WTC11 (cell line): ENCODE measurements around the gene RAPGEF3. TPM values are rescaled to one million over a fixed set of nuclear protein-coding genes. Genes with fewer than 3 reads are reported as not detected.

Experiments
- ATAC-seq: fragments of 200-7000 bp; cut with Tn5 transposase; 2 replicates; pipeline ENCODE4 v1.10.0; 2021; ENCODE audit warnings: mild to moderate bottlenecking, moderate library complexity
- CTCF ChIA-PET: fragments of 300-600 bp; sonication (Branson Sonifier 250); formaldehyde crosslinking; loops from one replicate; lab custom pipeline; 2021; ENCODE audit warnings: antibody characterized with exemption; lab: Charles Lee
- POLR2A ChIA-PET: fragments of 350-600 bp; sonication (Branson Sonifier 250); formaldehyde crosslinking; loops from one replicate; lab custom pipeline; 2021; ENCODE audit warnings: antibody characterized with exemption; lab: Charles Lee
- DNase-seq: peaks from one replicate; pipeline ENCODE4 v3.0.0; 2021; ENCODE audit warnings: low spot score
- H3K27ac Mint-ChIP-seq: 2 replicates; pipeline ENCODE4 v1.8.0; 2021; ENCODE audit warnings: mixed read lengths
- H3K27me3 Mint-ChIP-seq: 2 replicates; pipeline ENCODE4 v1.8.0; 2021; ENCODE audit warnings: low read depth, mild to moderate bottlenecking, moderate library complexity, mixed read lengths
- H3K36me3 Mint-ChIP-seq: 2 replicates; pipeline ENCODE4 v1.8.0; 2021; ENCODE audit warnings: mixed read lengths
- H3K4me1 Mint-ChIP-seq: 2 replicates; pipeline ENCODE4 v1.8.0; 2022; ENCODE audit warnings: mixed read lengths
- H3K4me3 Mint-ChIP-seq: 2 replicates; pipeline ENCODE4 v1.8.0; 2021; ENCODE audit warnings: mild to moderate bottlenecking, moderate library complexity, mixed read lengths
- H3K9me3 Mint-ChIP-seq: 2 replicates; pipeline ENCODE4 v1.8.0; 2021; ENCODE audit warnings: mixed read lengths
- AFF4 ChIP-seq: sonication (generic); formaldehyde crosslinking; IDR thresholded peaks from 2 replicates; pipeline ENCODE4 v1.8.1; 2023; ENCODE audit warnings: mild to moderate bottlenecking, missing genetic modification reagents, borderline replicate concordance
- CTCF ChIP-seq: fragments of 200-600 bp; IDR thresholded peaks from 2 replicates; pipeline ENCODE4 v1.8.0; 2022; ENCODE audit warnings: antibody characterized with exemption
- E2F4 ChIP-seq: sonication (generic); formaldehyde crosslinking; IDR thresholded peaks from 2 replicates; pipeline ENCODE4 v1.8.1; 2022; ENCODE audit warnings: low read depth, mild to moderate bottlenecking, moderate library complexity, missing genetic modification reagents, borderline replicate concordance
- E2F5 ChIP-seq: sonication (generic); formaldehyde crosslinking; IDR thresholded peaks from 2 replicates; pipeline ENCODE4 v1.8.1; 2022; ENCODE audit warnings: mild to moderate bottlenecking, moderate library complexity, missing genetic modification reagents
- ETV6 ChIP-seq: sonication (generic); formaldehyde crosslinking; IDR thresholded peaks from 2 replicates; pipeline ENCODE4 v1.8.1; 2022; ENCODE audit warnings: mild to moderate bottlenecking, missing genetic modification reagents
- FOXJ3 ChIP-seq: sonication (generic); formaldehyde crosslinking; IDR thresholded peaks from 2 replicates; pipeline ENCODE4 v1.9.0; 2021; ENCODE audit warnings: missing genetic modification reagents, mild to moderate bottlenecking, borderline replicate concordance
- JUN ChIP-seq: sonication (generic); formaldehyde crosslinking; IDR thresholded peaks from 2 replicates; pipeline ENCODE4 v1.8.0; 2023; ENCODE audit warnings: mild to moderate bottlenecking, missing genetic modification reagents
- KAT7 ChIP-seq: sonication (generic); formaldehyde crosslinking; IDR thresholded peaks from 2 replicates; pipeline ENCODE4 v1.8.1; 2023; ENCODE audit warnings: missing genetic modification reagents, mild to moderate bottlenecking, borderline replicate concordance
- MLX ChIP-seq: sonication (generic); formaldehyde crosslinking; IDR thresholded peaks from 2 replicates; pipeline ENCODE4 v1.8.1; 2023; ENCODE audit warnings: mild to moderate bottlenecking, missing genetic modification reagents, moderate library complexity
- NFYB ChIP-seq: sonication (generic); formaldehyde crosslinking; conservative IDR thresholded peaks from 2 replicates; pipeline ENCODE4 v1.8.0; 2022; ENCODE audit warnings: low read depth, missing genetic modification reagents
- PRRX2 ChIP-seq: fragments of 250-450 bp; sonication (Bioruptor Pico); IDR thresholded peaks from 2 replicates; pipeline ENCODE4 v1.8.0; 2021; ENCODE audit warnings: mild to moderate bottlenecking
- SOX15 ChIP-seq: fragments of 250-450 bp; sonication (Bioruptor Pico); IDR thresholded peaks from 2 replicates; pipeline ENCODE4 v1.9.0; 2021; ENCODE audit warnings: mild to moderate bottlenecking
- TCF7 ChIP-seq: sonication (generic); formaldehyde crosslinking; IDR thresholded peaks from 2 replicates; pipeline ENCODE4 v1.8.0; 2022; ENCODE audit warnings: mild to moderate bottlenecking, low read depth, missing genetic modification reagents, moderate library complexity
- ZNF263 ChIP-seq: sonication (generic); formaldehyde crosslinking; IDR thresholded peaks from 2 replicates; pipeline ENCODE4 v1.8.1; 2022; ENCODE audit warnings: low read depth, mild to moderate bottlenecking, moderate library complexity, missing genetic modification reagents
- ZNF281 ChIP-seq: sonication (generic); formaldehyde crosslinking; IDR thresholded peaks from 2 replicates; pipeline ENCODE4 v1.8.0; 2023; ENCODE audit warnings: mild to moderate bottlenecking, missing genetic modification reagents
- ZNF416 ChIP-seq: fragments of 250-450 bp; sonication (Bioruptor Pico); IDR thresholded peaks from 2 replicates; pipeline ENCODE4 v1.9.0; 2021; ENCODE audit warnings: mild to moderate bottlenecking, inconsistent platforms
- total RNA-seq: library from RNA; stranded (reverse); gene quantifications from 3 replicates; pipeline ENCODE4 v1.2.3, GENCODE V29; 2021

The RAPGEF3 gene
- total RNA-seq, 1 experiment from 2014 or later: 13.3 TPM

GRCh38 chr12:47725893-47726292 is 32.8 kb downstream of the RAPGEF3 start (continued):
- no peak for TF ChIP-seq KAT7

GRCh38 chr12:47725091-47725772 is 33.4 kb downstream of the RAPGEF3 start, which contains the start of gene ENDOU:
Gene ENDOU (minus strand): TSS chr12:47725490. CDS start chr12:47725413, 77 bp downstream.
- no peaks in the 10 kb centered on the region for H3K9me3 Mint-ChIP-seq
- no peaks in the 10 kb centered on the region for H3K36me3 Mint-ChIP-seq
- no peak within 1 kb of the TSS for H3K4me3 Mint-ChIP-seq
- no peak for DNase-seq
- CTCF ChIA-PET: interaction anchor here (0.7 to 2.4 kb wide), 6 partner anchors 10 to 180 kb away, joined by 3 to 9 read pairs (median 5); partner anchors contain the start of genes SLC48A1 and VDR
- POLR2A ChIA-PET: interaction anchor here (1.0 kb wide), 1 partner anchor 9 kb away, joined by 3 read pairs; no protein-coding TSS in a partner anchor
- H3K27me3 Mint-ChIP-seq: peaks cover 26% of the 10 kb centered on the region
- H3K27ac Mint-ChIP-seq: no peak within 1 kb of the TSS
- H3K4me1 Mint-ChIP-seq: 0 out of 2 replicates have a peak, but pooled peaks cover 3% of the 10 kb centered on the region
- no peak for ATAC-seq
- TF ChIP-seq CTCF (no peak), SOX15 (no peak), ETV6 (CRISPR knock-in tag) (no peak), TCF7 (CRISPR knock-in tag) (no peak), NFYB (CRISPR knock-in tag) (no peak), JUN (no peak), PRRX2 (CRISPR knock-in tag) (no peak), AFF4 (CRISPR knock-in tag) (no peak), FOXJ3 (CRISPR knock-in tag) (no peak), MLX (CRISPR knock-in tag) (no peak), ZNF416 (no peak), ZNF281 (no peak), E2F4 (CRISPR knock-in tag) (no peak), E2F5 (CRISPR knock-in tag) (no peak), ZNF263 (CRISPR knock-in tag) (no peak)
